ENCODE data around the gene NUP93.

NUP93 gene

GRCh38 chr16:56729735-56730662 lies at the start of gene NUP93:
NUP93 (plus strand) TSS chr16:56730129; CDS start chr16:56748248, 18,119 bp downstream.
- DNase-seq = peak; percentile 89

DNA sequence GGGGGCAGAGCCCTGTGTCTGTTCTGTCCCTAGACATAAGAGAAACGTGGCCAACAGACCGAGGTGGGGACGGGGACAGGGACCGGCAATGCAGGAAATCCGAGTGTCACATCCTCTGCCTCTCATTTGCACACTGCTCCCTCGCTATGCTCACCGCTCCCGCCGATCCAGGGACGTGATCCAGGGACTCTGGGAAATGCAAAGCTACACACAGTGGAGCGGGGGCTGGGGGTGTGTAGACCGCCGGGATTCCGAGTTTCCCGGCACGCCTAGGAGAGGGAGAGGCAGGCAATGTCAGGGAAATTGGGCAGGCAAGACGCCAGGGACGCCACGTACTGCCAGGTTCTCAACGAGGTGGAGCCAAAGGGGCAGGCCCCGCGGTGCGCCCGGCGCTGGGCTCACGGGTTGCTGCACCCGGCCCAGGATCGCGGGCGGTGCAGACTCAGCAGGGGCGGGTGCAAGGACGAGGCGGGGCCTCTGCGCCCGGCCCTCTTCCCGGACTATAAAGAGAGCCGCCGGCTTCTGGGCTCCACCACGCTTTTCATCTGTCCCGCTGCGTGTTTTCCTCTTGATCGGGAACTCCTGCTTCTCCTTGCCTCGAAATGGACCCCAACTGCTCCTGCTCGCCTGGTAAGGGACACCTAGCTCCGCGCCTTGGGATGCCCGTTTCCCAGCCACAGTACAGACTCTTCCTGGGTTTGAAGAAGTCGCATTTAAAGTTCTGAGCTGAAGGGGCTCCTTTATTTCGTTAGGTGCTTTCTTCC lies 47.8 kb upstream of the NUP93 start, which contains the start of gene MT1X:
TSS of gene MT1X (plus strand) at position 532 of the 764 bp plus-strand sequence. CDS start at position 603, 71 bp downstream.
- peak; percentile 90 to 93 for DNase-seq

- DNase-seq = peak in 1 of 2 donors; percentile 18
These were observed 47.1 kb upstream of the NUP93 start for GRCh38 chr16:56682703-56683397.

DNA sequence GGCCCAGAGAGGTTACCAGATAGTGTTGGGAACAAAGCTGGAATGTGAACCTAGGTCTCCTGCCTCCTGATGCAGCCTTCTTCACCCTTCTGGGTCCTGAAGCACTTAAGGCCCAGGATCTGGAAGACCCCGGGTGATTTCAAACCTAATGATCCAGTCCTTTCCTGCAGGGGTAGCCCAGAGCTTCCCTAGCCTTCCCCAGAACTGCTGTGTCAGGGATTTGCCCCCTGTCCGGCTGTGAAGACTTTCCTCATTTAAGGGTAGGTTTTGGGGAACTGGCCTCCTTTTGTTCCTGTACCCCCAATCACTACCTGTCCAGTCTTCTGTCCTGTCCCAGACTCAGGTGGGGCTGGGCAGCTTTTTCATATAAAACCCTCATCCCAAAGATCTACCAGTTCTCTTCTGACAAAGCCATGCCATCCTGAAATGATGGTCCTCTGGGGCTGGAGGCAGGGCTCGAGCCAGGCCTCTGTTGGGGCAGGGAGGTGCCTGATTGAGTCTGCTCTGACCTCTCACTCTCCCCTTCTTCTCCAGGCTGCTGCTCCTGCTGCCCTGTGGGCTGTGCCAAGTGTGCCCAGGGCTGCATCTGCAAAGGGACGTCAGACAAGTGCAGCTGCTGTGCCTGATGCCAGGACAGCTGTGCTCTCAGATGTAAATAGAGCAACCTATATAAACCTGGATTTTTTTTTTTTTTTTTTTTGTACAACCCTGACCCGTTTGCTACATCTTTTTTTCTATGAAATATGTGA lies 46.3 kb upstream of the NUP93 start:
- no peak for DNase-seq

GRCh38 chr16:56684256-56684925 lies 45.5 kb upstream of the NUP93 start:
- DNase-seq = no peak

DNA sequence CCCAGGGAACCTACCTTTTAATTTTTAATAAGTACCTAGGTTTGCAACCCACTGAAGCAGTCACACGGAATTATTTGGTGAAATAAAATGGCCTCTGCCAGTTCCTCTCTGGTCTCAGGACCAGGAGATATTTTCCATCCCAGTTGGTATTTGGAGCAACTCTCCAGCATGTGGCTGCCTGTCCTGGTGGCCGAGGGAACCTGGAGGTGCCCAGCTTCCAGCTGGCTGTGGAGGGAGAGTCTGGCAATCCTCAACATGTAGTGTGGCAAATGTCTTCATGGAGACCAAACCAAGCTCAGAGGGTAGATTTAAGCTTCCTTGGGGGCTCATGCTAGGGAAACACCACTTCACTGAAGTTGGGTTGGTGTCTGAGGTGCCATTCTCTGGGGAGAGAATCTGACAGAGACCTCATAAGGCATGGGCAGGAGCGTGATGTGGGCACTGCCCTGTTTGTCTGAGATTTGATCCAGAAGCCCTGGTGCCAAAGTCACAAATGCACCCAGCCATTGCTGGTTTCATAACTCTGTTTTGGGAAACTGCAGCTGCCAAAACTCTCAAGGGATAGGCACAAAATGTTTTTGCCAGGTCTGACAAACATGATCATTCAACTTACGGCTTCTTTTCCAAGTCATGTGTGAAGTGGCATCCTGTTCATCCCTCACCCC lies 44.9 kb upstream of the NUP93 start:
- DNase-seq = no peak

DNA sequence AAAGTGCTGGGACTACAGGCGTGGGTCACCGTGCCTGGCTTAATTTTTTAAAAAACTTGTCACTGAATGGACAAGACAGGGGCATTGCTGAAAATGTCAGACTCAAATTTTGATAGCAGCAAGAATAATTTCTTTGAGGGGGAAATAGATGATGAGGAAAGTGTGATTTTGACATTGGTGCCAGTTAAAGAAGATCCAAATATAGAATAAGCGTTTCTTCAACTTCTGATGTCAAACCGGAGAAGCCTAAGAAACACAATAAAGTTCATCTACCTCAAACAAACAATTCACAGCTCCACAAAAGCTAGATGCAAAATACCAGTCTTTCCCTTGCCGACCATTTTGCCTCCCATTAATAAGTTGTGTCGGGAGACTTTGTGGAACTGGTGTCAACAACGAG lies 43.2 kb upstream of the NUP93 start:
- no peak for DNase-seq

DNA sequence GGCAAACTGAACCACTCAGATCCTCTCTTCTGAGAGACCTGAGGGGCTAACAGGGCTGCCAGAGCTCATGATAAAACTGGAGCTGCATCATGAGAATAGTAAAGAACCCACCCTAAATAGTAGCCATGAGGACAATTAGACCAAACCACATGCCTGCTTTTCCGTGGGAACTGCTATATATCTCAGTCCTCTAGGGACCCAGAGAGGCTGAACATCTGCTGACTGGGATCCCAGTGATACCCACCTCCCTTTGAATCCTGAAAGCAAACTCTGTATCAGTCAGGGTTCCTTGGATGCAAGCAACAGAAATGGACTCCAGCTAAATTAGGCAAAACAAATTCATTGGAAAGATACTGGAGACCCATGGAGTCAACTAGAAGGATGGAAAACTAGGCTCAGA lies 41.2 kb upstream of the NUP93 start:
- DNase-seq = no peak

- DNase-seq = no peak
These were observed 40.8 kb upstream of the NUP93 start for GRCh38 chr16:56689171-56689570.

GRCh38 chr16:56690420-56691122 lies 39.4 kb upstream of the NUP93 start:
- no peak for DNase-seq

DNA sequence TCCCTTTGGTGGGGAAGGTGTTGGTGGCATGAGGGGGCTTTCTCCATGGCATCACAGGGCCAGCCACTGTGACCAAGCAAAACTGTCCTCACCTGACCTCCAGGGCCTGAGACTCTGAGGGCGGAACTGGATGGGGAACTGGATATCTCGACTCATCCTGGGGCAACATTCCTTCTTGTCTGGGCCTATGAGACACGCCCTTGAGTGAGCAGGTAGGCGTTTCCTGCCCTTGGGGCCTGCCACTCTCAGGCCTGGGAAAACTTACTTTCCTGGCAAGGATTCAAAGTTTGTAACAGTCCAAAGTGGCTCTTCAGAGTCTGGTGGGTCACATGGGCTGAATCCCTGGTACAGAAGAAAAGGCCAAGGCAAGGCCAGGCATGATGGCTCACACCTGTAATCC lies 38.0 kb upstream of the NUP93 start:
- DNase-seq = no peak

GRCh38 chr16:56695246-56695645 lies 34.7 kb upstream of the NUP93 start:
- no peak for DNase-seq

DNA sequence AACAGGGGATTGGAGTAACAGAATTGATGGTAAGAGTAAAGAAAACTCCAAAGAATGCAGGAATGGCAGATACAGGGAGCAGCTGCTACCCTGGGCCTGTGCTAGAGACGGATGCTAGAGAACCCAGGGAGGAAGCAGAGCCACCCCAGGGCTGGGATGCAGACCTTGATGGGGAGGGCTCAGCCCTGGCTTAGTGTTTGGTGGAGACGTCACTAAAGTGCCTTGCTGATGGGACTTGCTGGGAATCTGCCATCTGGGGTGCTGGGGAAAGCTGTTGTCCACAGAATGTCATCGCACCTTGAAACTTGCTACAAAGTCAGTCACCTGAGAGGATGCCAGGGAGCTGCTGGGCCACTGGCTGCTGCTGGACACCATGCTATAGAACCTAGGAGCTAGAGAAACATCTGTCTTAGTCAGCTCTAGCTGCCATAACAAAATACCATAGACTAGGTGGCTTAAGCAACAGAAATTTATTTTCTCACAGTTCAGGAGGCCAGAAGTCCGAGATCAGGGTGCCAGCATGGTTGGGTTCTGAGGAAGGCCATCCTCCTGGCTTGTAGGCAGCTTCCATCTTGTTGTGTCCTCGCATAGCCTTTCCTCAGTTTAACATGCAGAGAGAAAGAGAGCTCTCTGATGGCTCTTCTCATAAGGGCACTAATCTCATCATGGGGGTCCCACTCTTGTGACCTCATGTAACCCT lies 32.3 kb upstream of the NUP93 start:
- no peak for DNase-seq

GRCh38 chr16:56700195-56700594 lies 29.7 kb upstream of the NUP93 start:
- no peak for DNase-seq

DNA sequence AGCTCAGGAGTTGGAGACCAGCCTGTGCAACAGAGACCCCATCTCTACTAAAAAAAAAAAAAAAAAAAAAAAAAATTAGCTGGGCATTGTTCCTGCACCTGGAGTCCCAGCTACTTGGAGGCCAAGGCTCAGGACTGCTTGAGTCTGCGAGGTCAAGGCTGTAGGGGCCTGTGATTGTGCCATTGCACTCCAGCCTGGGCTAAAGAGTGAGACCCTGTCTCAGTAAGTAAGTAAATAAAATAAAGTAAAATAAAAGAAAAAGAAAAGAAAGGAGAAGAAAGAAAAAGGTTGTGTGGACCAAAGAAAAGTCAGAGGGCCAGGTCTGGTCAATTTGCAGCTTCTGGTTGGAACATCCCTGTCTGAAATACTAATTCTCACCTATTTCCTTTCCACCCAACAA lies 29.3 kb upstream of the NUP93 start:
- DNase-seq = no peak

- DNase-seq = no peak
These were observed 28.4 kb upstream of the NUP93 start for GRCh38 chr16:56701534-56701933.

DNA sequence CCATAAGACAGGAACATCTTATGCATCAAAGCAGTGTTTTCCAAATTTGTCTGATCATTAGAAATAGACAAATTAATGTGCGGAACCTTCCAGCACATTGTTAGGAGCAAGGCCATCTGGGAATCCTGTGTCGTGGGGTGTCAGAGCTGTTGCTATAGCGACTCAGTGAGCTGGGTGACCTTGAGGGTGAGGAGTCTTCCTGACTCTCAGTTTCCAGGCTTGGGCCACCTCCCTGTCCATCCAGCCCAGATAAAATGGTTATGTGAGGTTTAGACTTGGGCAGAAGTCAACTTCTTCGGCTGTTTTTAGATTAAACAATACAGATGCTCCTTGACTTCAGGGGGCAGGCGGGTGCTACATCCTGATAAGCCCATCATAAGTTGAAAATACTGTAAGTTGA lies 27.1 kb upstream of the NUP93 start:
- DNase-seq = no peak

- peak in 1 of 2 donors; percentile 4 for DNase-seq
These were observed 21.1 kb upstream of the NUP93 start for GRCh38 chr16:56708525-56709442.
